Thoracic aorta endothelial cell (primary cell): ENCODE data around the gene CC2D1A. TPM values are rescaled to one million over a fixed set of nuclear protein-coding genes. Genes with fewer than 3 reads are reported as not detected.

Experiments used
- small RNA-seq: library from RNA; depleted of rRNA; stranded (forward); fragments of <200 nt; gene quantifications from one replicate; pipeline ENCODE3, GENCODE V24; 2012
- total RNA-seq: library from RNA; depleted of rRNA; stranded (reverse); fragments of >200 nt; gene quantifications from 2 replicates; pipeline ENCODE4 v1.2.3, GENCODE V29; 2012

Gene CC2D1A
- 15.7 and 18.5 TPM in 2 replicates for total RNA-seq

GRCh38 chr19:13905634-13906520, at the start of gene CC2D1A, which contains the start of gene BRME1:
Gene CC2D1A, plus strand, starts transcription at chr19:13906201. Its CDS starts 241 bp downstream, at chr19:13906442.
Gene BRME1, minus strand, starts transcription at chr19:13906117. Its CDS starts 1,225 bp downstream, at chr19:13904892.

DNA sequence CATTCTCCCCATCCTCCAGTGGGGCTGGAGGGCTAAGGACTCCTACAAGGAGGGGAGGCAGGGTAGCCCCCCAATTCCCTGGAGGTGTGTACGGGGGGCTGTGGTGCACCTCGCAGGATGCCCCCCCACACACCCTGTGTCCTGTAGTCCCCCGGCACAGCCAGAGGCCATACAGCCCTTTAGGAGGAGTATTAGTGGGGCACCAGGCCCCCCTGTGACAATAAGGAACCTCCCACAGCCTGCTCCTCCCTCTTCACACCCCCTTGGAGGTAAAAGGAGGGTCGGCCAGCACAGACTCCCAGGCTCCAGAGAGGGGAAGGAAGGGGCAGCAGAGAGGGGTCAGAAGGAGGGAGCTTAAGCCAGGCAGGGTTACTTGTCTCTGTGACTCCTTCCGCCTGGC, 29.2 kb upstream of the CC2D1A start, which contains the start of gene NANOS3:
TSS of gene NANOS3 (plus strand) at position 301 of the 400 bp plus-strand sequence. CDS start 115 bp downstream, outside the sequence.

DNA sequence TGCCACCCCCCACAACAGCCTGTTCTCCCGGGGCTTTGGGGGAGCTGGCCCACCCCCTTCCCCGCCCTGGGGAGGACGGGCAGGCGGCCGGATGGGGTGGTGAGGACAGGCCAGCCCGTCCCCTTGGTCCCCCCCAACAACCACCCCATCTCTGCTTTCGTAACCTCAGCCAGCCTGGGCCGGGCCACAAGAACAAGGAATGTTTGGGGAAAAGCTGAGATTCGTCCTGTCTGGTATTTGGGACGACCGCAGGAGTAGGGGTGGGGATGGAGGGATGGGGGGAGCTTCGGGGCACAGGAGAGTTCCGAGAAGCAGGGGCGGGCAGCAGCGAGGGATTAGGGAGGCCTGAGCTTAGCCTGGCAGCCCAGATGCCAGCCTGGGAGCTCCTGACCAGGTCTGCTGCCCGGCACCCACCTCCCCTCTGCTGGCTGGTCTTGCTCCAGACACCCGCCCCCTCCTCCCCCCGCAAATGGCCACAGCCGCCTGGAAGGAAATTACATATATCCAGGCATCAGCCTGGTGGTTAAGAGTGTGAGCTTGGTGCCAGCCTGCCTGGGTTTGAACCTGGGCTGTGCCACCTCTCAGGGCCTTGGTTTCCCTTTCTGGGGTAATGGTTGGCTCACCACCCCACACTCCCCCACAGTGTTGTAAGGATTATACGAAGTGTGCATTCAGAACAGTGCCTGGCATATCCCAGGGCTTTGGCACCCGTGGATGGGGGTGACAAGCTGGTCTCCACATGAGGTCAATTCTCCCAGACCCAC, 32.5 kb downstream of the CC2D1A start, which contains the start of gene PODNL1:
TSS of gene PODNL1 (minus strand) at position 117 of the 764 bp plus-strand sequence. CDS start 236 bp downstream, outside the sequence.

DNA sequence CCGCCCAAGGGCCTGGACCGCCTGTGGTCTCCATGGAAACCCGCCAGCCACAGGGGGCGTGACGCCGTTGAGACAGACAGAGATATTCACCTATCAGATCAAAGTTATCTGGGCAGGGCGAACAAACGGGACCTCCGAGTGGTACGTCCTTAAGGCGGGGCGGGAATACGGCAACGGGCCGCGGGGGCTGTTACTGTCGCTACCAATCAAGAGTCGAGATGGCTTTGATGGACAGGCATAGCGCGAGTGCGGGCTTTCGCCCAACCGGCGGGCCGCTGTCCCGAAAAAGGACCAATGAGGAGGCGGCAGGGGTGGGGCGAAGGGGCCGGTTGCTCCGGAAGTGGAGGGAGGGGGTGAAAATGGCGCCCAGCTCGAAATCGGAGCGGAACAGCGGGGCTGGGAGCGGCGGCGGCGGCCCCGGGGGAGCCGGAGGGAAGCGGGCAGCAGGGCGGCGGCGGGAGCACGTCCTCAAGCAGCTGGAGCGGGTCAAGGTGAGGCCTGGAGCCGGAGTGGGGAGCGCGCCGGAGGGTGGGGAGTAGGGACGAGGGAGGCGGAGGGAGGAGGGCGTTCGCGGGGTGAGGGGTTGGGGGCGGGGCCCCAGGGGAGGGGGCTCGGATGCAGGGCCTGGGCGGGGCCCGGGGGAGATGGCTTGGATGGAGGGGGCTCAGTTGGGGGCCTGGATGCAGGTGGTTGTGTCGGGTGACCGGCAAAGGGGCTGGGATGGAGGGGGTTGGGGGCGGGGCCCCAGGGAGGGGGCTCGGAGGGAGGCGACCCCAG, 46.3 kb downstream of the CC2D1A start, which contains the start of gene DCAF15:
TSS of gene DCAF15 (plus strand) at position 356 of the 777 bp plus-strand sequence. CDS start at position 360, 4 bp downstream.

Small RNA genes within 50 kb of the gene (small RNA-seq; reads per million reads assigned to genes)
- gene MIR181C (9.5 reads per million, percentile 91 among the genes with 10 or more reads in this experiment), gene MIR181D (51.8 reads per million, percentile 98 among the genes with 10 or more reads in this experiment)

Other genes starting within 250 kb of the CC2D1A start
- gene MRI1, start 141.7 kb upstream of the CC2D1A start, total RNA-seq = 45.7 and 58.0 TPM in 2 replicates
- 55.6 and 79.5 TPM in 2 replicates for gene C19orf53, start 131.7 kb upstream of the CC2D1A start, total RNA-seq
- 8.4 and 12.9 TPM in 2 replicates for gene ZSWIM4, start 110.8 kb upstream of the CC2D1A start, total RNA-seq
- gene NANOS3, start 29.1 kb upstream of the CC2D1A start, total RNA-seq = not detected in 2 replicates
- 0.50 and 0.53 TPM in 2 replicates for gene BRME1, start 84 bp upstream of the CC2D1A start, total RNA-seq
- gene PODNL1, start 32.2 kb downstream of the CC2D1A start, total RNA-seq = 0.22 and 0.53 TPM in 2 replicates
- 12.2 and 19.0 TPM in 2 replicates for gene DCAF15, start 46.3 kb downstream of the CC2D1A start, total RNA-seq
- gene RFX1, start 100.1 kb downstream of the CC2D1A start, total RNA-seq = 3.2 and 6.5 TPM in 2 replicates
- gene RLN3, start 121.9 kb downstream of the CC2D1A start, total RNA-seq = not detected in 2 replicates
- 3.3 and 8.5 TPM in 2 replicates for gene IL27RA, start 125.6 kb downstream of the CC2D1A start, total RNA-seq
- 0.22 TPM in 1 of 2 replicates, not detected in the other for gene PALM3, start 155.9 kb downstream of the CC2D1A start, total RNA-seq
- gene MISP3, start 166.6 kb downstream of the CC2D1A start, total RNA-seq = 0.13 and 0.29 TPM in 2 replicates
- not detected in 2 replicates for gene C19orf67, start 179.6 kb downstream of the CC2D1A start, total RNA-seq
- gene SAMD1, start 184.6 kb downstream of the CC2D1A start, total RNA-seq = 26.1 and 31.9 TPM in 2 replicates
- 43.4 and 61.5 TPM in 2 replicates for gene PRKACA, start 211.6 kb downstream of the CC2D1A start, total RNA-seq
- 22.9 and 31.4 TPM in 2 replicates for gene ASF1B, start 230.4 kb downstream of the CC2D1A start, total RNA-seq